GM12865 (cell line): ENCODE data around the gene TMEM237.

Source experiments
- DNase-seq: peaks from one replicate; pipeline ENCODE4 v3.0.0; 2010; ENCODE audit warnings: low read depth
- H3K4me3 ChIP-seq: 2 replicates; pipeline ENCODE4 v1.5.1; 2011; ENCODE audit warnings: mild to moderate bottlenecking, low read depth, low read length, control low read depth
- CTCF ChIP-seq: IDR thresholded peaks from 2 replicates; pipeline ENCODE4 v1.5.1; 2011; ENCODE audit warnings: low read length, control low read depth, low read depth, inconsistent platforms; ENCODE audit not compliant: insufficient read depth; ENCODE audit errors: missing control alignments

TMEM237 gene

GRCh38 chr2:201631041-201631440 is 12.3 kb downstream of the TMEM237 start:
- no peak for TF ChIP-seq CTCF
- no peak overlapping the region for H3K4me3 ChIP-seq
- no peak for DNase-seq

GRCh38 chr2:201630577-201630976 is 12.7 kb downstream of the TMEM237 start:
- TF ChIP-seq CTCF = no peak
- H3K4me3 ChIP-seq = no peak overlapping the region
- DNase-seq = no peak

GRCh38 chr2:201628545-201628944 is 14.8 kb downstream of the TMEM237 start:
- H3K4me3 ChIP-seq = no peak overlapping the region
- no peak for TF ChIP-seq CTCF
- no peak for DNase-seq

- TF ChIP-seq CTCF = no peak
- DNase-seq = no peak
- H3K4me3 ChIP-seq = no peak overlapping the region
Measured at GRCh38 chr2:201622306-201622970, 20.9 kb downstream of the TMEM237 start.

GRCh38 chr2:201621293-201621999 is 21.9 kb downstream of the TMEM237 start:
- no peak for TF ChIP-seq CTCF
- no peak overlapping the region for H3K4me3 ChIP-seq
- no peak for DNase-seq

GRCh38 chr2:201618744-201619662 is 24.3 kb downstream of the TMEM237 start:
- no peak for DNase-seq
- TF ChIP-seq CTCF = no peak
- H3K4me3 ChIP-seq = no peak overlapping the region
